GM21529 (cell line): ENCODE measurements around the gene SLC49A4.
A peak's percentile ranks its signal among the peaks of the same experiment; 100 is the strongest.

Experiments
- ATAC-seq: cut with Tn5 transposase; IDR thresholded peaks from one replicate; pipeline ENCODE4 v1.9.1; 2021; ENCODE audit not compliant: unreplicated experiment

SLC49A4 gene

DNA sequence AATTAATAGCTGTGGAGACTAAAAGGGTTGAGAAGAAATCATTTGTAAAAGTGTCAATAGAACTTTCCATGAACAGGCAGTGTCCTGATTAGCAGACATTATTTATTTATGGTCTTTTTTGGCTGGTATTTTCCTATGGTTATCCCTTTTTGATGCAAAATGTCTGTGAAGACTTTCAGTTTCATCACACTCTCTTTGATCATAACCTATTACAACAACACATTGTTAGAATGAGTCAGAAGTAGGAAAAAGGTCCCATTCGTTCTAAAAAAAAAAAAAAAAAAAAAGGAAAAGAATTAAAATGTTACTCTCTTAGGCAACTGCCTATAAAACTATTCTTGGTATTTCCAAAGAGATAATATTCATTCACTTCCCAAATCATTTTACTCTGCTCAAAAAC is 62.1 kb downstream of the SLC49A4 start:
- no peak for ATAC-seq

DNA sequence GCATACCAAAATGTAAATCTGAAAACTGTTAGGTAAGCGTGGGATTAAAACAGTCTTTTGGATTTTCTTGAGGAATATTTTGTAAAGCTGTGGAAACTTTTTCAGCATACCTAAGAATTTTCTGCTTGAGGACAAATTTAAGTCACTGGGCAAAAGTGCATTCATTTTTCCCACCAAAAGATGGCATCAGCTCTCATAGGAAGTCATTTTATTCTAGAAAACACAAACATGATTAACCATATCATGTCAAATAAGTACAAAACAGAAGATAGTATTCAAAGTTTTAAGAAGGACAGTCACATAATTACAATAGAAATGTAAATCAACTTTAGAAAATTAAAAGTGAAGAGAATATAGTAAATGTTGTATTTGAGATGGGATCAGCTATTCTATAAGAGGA is 63.5 kb downstream of the SLC49A4 start:
- no peak for ATAC-seq

DNA sequence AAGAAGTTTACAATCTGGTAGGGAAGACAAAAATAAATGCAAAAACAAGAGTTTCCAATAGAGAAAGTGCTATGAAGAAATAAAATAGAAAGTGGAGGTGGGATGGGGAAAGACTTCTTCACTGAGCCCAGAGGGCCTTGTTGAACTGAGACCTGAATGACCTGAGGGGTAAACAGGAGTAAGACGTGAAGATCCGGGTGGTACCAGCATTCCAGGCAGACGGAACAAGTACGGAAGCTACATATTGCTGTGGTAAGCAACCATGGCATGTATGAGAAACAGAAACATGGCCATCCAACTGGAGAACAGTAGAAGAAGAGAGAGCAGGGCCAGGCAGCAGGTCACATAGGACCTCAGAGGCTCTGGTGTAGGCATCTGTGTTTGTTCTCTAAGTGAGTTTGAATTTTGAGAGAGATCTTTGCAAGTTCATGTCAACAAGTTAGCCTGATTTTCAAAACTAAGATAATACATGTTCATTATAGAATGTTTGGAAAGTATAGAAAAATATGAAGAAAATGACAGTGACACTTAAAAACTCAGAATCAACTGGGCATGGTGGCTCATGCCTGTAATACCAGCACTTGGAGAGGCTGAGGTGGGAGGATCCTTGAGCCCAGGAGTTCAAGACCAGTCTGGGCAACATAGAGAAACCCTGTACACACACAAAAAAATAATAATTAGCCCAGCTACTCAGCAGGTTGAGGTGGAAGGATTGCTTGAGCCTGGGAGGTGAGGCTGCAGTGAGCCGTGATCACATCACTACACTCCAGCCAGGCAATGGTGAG is 64.3 kb downstream of the SLC49A4 start:
- ATAC-seq, result no peak

DNA sequence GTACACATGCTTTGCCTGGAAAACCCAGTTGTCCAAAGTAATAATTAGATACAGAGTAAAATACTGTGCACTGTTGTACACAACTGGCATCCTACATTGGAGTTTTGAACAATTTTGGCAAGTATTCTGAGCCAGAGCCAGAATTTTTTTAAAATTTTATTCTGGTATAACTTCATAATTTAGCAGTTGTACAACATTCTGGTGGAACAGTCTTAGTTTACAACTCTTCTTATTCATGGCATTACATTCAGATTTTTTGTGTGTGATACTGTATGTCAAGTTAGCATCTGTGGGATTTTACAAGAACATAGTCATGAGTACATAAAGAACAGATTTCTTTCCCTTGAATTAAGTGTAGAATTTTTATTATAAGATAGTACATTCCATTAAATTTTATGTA is 67.5 kb downstream of the SLC49A4 start:
- ATAC-seq, result no peak

DNA sequence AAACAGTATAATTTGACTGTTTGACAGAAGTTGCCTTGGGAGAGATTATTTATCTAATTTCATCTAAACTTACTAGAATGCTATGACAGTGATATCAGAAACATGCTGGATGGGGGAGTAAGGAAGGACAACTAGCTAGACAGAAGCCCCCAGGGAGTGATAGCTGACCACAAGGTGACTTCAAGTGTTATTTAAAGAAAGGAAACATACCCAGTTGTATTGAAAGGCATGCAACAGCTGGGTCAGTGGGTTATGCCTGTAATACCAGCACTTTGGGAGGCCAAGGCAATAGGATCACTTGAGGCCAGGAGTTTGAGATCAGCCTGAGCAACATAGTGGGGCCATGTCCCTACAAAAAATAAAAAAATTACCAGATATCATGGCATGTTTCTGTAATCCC is 69.6 kb downstream of the SLC49A4 start:
- no peak for ATAC-seq

DNA sequence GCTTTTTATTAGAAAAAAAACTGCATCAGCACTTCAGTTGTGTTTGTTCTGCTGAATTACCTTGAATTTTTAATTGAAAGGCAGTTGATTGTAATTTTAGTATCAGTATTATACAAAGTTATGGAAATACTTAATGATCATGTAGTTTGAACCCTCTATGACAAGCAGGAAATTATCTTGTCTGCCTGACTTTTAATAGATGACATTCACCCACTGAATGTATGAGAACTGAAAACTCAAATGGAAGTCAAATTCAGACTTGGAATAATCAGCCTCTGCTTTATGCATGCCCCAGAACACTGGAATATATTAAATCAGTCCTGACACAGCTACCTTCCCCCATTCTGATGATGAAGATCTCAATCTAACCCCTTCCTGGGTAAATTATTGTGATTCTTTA is 73.5 kb downstream of the SLC49A4 start:
- no peak for ATAC-seq

DNA sequence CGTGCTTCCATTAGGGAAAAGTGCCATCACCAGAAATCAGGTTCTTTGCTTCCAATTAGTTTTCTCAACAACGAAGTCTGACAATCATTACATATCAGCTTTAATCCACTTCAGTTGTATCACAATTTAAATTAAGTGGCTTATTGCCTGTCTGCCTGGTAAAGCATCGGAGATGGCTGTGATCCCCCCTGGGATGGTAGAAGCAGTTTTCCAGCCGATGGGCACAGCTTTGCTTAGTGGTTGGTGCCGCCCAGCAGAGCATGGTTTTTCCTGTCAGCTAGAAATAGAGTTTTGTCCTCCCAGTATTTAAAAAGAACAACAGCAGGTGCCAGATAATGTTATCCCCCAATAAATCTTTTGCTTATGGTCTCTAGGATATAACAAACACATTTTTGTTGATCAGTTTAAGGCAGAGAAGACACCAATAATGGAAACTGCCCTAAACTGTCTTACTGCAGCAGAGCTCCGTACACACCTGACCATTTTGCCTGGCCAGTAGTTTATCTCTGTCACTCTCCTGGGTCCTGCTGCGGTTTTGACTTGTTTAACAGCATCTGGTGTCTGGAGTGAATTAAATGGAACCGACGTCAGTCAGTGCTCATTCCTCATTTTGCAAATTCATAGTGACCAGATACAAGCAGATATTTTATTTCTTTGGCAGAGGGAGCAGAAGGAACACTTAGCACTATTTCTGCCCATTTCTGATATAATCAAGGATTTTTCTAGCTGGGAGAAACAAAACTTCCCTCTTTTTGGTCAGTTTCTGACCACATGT is 79.1 kb downstream of the SLC49A4 start:
- ATAC-seq, result no peak

DNA sequence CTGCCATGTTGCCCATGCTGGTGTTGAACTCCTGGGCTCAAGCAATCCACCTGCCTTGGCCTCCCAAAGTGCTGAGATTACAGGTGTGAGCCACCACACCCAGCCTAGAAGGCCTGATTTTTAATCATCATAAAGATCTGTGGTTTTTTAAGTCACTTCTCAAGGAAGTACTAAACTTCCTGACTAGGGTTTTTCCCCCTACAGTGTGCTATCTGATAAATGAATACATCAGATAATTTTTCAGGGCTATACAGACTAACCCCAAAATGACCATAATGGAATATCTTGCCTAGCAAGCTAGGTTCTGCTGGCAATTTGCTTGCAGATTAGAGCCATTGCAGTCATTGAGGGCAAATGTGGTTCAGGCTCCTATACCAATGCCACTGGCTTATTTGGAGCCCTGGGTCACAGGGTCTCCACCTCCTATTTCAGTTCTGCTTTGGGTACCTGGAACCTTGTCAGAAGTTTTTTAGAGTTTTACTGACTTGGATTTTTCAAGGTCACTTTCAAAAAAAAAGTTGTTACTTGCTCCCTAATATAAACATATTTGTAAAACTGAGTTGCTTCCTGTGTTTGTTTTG is 80.8 kb downstream of the SLC49A4 start:
- no peak for ATAC-seq

DNA sequence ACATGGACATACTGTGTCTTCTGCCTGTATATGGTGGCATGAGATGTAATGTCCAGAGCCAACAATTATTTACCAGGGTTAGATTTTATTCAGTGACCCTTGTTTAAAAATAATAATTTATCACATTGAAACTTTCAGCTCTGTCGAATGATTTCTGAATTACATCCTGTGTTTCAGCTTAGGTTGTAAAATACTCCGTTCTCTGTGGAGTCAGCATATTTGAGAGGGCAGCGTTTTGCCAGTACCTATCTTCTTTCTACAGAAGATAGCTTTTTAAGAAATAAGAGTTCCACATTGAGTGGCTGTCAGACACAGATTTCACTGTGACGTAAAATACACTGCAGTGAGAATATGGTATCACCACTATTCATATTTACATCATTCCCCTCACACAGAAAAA is 85.3 kb downstream of the SLC49A4 start:
- ATAC-seq, result no peak

DNA sequence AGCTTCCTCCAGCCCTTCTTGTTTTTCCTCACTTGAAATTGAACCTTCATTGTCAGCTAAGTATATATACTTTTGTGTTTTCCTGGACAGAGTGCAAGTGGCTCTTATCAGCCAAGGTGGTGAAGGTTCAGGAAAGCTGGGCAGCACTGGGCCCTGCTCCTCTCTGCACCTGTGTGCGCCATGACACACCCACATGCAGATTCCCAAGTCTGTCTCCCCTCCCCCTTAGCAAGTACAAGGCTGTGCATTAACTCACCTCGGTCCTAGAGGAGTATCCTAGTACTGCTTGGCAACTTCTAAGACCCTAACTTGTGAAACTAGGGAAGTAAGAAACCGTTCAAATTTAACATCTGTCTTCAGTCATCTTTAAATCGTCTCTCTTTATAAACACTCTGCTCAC is 85.8 kb downstream of the SLC49A4 start:
- ATAC-seq, result no peak

DNA sequence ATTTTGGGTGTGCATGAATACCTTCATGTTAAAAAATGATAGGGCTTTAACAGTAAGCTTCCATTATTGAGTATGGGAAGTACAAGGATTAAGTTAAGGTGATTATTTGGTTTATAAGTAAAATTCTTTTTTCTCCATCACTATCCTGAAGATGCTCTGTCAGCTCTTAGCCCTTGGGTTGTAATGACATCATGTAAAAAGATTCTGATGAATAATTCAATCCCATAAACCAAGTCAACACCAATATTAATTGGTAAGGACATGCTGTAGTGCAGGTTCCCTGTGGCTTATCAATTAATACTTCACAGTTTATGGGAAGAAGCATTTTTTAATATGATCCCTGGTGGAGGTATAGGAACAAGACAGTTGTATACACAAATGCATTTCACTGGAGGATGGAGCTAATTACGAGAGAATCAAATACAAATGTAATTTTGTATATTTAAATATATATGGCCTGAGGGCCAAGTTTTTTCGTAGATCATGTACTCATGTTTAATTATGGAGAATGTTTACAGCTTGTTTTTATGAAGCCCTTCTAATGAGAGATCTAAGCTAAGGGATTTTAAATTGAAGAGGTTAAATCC is 87.6 kb downstream of the SLC49A4 start:
- no peak for ATAC-seq

DNA sequence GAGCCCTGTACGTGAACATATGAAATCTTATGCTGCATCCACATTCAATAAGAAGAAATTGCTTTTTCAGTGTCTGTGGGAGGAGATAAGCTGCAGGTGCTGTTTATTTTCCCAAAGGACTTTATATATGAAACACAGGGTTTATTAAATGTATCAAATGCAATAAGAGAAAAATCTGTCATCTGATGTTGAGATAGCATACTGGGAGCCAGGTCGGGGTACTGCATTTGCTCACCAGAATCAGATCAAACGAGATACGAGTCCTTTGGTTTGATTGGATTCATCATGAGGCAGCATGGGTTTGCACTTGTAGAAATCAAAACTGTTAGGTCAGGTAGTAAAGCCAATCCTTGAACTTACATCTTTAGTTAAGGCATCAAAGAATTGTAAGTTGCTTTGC is 91.4 kb downstream of the SLC49A4 start:
- no peak for ATAC-seq

DNA sequence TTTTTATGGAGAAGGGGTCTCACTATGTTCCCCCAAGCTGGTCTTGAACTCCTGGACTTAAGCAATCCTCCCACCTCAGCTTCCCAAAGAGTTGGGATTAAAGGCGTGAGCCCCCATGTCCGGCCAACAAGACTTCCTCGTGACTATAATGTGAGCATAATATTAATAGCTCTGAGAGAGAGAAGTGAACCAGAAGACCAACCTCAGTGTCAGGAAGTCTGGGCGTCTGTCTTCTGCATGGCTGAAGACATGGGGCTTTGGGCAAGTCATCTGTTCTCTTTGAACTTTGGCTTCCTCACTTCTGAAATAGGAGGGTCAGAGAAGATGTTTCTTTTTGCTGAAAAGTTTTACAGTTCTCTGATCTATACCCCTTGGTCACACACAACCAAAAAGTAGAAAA is 92.1 kb downstream of the SLC49A4 start:
- ATAC-seq, result no peak

DNA sequence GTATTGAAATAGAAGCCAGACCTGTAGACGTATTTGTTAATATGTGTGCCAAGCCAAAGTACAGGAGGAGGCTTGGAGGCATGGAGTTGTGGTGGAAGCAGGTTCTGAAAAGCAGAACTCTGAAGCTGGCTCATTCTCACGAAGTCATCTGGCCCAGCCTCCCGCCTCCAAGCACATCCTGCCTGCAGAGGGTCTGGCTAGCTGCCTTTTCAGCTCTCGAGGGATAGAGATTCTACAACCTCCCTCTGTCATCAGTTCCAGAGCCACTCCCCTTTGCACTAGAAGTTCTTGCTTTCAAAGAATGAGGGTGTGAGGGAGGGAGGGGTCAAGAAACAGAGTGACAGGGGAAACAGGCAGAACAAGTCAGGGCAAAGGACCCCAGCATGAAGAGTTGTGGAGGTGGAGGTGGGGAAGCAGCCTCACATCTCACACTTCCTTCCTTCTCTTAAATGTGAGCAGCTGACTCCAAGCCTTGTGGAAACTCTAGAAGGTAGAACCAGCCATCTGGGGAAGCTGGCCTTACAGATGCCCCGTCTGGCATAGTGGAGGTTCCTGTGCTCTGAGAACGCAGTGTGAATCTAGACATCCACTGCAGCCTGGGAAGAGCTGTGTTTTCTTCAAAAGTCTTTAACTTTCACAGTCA is 95.3 kb downstream of the SLC49A4 start:
- ATAC-seq, result no peak

DNA sequence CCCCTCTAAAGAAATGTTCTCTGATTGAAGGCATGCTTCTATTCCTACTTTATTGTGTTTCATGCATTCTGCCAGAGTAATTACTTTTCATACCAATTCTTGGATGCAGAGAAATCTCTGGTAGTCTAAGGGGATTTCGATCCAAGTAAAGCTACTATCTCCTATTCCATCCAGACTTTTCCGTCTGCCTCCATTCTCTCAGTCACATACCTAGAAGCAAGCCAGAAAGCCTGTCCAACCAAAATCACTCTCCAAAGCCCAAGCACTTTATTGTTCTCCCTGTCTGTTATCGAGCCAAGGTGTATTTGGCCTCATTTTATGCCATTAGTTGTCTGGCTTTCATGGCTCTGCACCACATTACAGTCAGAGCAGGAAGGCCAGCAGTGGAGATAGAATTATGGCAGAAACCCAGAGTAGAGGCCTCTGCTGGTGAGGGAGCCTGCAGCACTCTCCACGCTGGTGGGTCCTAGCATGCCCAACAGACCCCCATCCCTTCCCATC is 95.9 kb downstream of the SLC49A4 start:
- ATAC-seq, result no peak

DNA sequence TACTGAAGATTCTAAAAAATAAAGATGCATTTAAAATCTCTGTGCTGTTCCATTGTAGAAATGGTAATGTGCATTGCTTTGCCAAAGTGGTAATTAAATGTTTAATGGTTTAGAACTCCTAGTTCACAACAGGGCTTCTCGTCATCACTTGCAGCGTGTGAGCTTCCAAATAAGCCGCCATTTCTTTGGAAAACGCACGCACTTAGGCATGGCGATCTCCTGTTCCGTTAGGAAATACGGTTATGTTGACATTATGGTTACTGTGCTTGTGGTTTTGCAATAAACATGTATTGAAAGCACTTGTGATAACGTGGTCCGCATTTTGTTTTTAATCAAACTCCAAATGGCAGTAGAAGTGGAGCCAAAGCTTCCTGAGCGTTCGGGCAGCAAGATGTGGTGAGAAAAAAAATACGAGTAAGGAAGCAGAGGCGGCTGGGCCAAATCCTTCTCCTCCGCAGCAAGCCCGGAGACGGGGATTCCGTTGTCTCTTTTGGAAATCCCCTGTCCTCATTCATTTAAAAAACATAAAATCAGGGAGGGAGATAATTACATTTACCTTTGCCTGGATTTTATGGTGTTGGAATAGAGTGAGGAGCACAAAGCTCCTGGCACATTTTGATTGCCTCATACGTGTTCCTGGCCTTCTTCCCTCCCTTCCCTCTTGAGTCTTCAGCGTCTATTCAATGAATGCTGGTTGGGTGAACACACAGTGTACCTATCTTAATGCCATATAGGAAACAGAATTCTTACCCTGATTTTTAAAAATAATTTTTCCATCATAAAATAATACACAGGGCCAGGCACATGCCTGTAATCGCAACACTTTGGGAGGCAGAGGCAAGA is 97.5 kb downstream of the SLC49A4 start:
- no peak for ATAC-seq

DNA sequence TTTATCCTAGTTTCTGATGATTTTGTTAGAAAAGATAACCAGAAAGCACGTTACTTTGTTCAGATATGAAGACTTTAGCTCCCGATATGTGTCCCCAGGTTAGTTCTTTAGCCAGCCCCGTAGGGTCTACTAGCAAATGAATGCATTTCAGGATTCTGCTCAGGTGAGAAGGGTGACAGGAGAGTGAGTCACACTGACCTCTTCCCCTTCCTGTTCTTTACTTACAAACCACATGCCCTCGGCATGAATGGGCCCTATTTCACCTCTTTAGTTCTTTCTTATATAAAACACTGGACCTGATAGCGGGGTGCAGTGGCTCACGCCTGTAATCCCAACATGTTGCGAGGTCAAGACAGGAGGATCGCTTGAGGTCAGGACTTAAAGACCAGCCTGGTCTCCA is 98.4 kb downstream of the SLC49A4 start:
- peak; percentile 66 for ATAC-seq

DNA sequence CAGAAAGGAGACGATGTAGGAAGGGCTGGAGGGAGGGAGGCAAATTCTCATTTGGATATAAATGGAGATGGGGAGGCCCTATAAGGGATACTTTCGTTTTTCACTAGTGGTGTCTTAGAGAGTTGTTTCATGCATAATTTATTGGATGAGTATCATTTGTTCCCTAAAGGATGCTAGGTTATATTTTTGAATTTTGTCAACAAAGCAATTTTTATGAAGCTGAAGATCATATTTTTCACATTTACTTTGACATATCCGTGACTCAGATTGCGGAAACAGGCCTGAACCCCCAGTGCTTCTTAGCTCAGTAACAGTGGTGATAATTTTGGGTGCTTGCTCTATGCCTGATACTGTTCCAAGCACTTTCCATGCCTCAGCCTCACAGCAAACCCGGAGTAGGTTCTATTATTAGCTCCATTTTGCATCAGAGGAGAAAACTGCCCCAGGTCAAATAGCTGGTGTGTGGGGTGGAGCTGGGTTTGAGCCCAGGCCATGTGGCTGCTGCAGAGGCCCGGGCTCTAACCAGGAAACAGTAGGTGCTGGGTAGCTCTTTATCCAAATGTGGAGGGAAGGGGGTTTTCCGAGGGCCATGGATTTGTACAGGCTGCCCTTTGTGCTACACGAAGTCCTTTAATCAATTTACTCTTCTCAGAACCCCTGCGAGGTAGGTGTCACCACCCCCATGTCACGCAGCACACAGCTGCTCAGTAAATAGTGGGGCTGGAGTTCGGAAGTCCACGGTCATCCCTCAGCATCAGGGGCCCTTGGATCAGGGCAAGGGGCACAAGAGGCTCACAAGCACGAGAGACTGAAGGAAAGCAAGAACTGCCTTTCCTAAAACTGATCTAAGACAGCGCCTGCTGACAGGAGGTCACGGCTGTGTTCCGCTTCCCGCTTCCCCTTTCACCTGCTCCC is 99.1 kb downstream of the SLC49A4 start:
- ATAC-seq, result no peak

DNA sequence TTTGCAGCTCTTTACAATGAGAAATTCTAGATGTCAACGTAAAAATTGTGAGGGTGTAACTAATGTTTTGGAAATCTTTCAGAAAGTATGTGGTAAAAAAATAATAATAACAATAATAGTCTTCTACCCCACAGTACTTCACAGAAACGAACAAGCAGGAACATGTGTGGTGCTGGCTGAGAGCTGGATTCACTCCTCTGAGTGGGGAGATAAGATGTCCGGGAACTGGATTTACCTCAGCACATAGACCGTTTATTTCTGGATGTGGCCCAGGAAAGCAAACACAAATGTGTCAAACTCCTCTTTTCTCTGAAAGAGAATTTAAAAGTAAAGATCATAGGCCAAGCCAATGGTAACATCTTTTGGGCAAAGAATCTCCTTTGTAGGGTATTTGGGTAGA is 103.4 kb downstream of the SLC49A4 start:
- no peak for ATAC-seq
